Lower leg skin (tissue), 3 donors: Measurements from ENCODE around the gene RFX2.

Experiments used
- POLR2A ChIP-seq, 2 donors: fragments of 450-650 bp; IDR thresholded peaks; one replicate each; pipeline ENCODE4 v1.6.1; 2016 to 2017; ENCODE audit warnings: antibody characterized with exemption in 2 of 2, mild to moderate bottlenecking in 1 of 2, moderate library complexity in 1 of 2
- TF ChIP-seq, protein P1 (sequence below), 3 donors: fragments of 450-650 bp; IDR thresholded peaks; one replicate each; pipeline ENCODE4 v1.5.1; 2016; ENCODE audit warnings: antibody characterized with exemption in 3 of 3, mild to moderate bottlenecking in 3 of 3, moderate library complexity in 2 of 3

DNA sequence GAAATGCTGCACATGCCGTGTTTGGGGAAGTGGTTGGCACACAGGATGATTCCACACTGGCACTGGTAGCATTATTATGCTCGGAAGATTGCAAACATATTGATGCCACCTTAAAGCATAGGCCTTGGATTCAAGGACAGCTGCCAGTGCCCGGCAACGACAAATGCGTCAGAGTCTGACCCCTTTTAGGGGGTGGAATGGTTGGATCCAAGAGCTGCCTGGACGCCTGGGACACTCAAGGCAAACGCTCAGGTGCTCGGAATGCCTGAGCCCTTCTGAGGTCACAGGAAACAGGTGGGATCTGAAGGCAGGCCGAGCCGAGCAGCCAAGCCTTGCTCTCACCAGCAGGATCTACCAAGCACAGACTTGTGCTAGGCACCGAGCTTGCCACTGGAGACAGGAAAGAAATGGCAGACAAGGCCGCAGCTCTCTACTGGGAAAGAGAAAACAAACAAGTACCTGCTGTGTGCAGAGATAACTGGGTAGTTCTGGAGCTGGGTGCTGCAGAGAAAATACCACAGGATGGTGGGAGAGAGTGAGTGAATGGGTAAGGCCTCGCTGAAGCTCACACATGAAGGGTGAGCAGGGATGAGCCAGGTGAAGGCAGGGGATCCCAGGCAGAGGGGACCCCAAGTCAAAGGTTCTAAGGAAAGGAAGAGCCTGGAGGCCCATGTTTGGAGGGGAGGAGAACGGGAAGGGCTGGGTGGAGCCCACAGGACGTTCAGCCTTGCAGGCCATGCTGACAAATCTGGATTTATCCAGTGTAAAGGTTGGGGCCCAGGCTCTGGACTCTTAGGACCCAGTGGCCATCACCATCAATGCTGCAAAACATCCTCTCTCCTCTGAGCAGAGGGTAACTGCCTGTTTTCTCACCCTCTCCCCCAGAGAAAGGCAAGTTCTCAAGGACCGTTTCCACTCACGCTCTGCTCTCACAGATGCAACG is 141.6 kb downstream of the RFX2 start:
- TF ChIP-seq, protein P1, sequence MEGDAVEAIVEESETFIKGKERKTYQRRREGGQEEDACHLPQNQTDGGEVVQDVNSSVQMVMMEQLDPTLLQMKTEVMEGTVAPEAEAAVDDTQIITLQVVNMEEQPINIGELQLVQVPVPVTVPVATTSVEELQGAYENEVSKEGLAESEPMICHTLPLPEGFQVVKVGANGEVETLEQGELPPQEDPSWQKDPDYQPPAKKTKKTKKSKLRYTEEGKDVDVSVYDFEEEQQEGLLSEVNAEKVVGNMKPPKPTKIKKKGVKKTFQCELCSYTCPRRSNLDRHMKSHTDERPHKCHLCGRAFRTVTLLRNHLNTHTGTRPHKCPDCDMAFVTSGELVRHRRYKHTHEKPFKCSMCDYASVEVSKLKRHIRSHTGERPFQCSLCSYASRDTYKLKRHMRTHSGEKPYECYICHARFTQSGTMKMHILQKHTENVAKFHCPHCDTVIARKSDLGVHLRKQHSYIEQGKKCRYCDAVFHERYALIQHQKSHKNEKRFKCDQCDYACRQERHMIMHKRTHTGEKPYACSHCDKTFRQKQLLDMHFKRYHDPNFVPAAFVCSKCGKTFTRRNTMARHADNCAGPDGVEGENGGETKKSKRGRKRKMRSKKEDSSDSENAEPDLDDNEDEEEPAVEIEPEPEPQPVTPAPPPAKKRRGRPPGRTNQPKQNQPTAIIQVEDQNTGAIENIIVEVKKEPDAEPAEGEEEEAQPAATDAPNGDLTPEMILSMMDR (IDR thresholded peaks at IDR 0.05): no peak
- TF ChIP-seq POLR2A (IDR thresholded peaks at IDR 0.05): no peak
